ENCODE results near the gene RCAN1. TPM values are rescaled to one million over a fixed set of nuclear protein-coding genes. Genes with fewer than 3 reads are reported as not detected.

The RCAN1 gene
- total RNA-seq, 1 donor from 2014 or later, result 12.5 TPM

DNA sequence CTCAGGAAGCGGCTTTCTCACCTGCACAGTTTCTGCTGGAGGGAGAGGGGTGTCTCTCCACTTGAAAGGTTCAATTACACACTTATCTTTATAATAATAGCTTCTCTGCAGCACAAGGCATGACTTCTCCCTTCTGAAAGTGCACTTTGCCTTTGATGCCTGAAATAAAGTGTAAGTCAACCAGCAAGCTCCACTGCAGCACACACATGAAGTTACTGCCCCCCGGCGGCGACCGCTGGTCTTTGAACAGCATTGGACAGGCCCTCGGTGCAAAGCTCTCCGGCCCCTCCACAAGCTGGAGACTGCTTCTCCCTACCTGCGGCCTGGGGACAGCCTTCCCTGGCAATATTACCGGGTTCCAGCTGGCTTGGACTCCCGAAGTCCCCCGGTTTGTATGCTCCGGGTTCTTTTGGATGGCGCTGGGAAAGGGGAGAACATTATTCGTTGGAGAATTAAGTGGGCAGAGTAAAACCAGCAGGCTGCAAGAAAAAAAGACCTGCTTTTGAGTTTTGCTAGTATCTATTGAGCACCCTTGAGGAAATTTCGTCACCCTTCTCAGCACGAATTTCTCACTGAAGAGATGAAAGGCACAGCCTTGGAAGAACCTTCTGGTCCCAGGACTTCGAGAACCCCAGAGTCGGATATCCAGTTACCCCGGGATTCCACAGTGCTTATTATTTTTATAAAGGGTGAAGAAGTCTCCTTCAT lies 11.8 kb downstream of the RCAN1 start:
- no peak overlapping the region for H3K4me3 ChIP-seq
- H3K9me3 ChIP-seq, result no peaks in the 10 kb centered on the region
- TF ChIP-seq, protein P1, sequence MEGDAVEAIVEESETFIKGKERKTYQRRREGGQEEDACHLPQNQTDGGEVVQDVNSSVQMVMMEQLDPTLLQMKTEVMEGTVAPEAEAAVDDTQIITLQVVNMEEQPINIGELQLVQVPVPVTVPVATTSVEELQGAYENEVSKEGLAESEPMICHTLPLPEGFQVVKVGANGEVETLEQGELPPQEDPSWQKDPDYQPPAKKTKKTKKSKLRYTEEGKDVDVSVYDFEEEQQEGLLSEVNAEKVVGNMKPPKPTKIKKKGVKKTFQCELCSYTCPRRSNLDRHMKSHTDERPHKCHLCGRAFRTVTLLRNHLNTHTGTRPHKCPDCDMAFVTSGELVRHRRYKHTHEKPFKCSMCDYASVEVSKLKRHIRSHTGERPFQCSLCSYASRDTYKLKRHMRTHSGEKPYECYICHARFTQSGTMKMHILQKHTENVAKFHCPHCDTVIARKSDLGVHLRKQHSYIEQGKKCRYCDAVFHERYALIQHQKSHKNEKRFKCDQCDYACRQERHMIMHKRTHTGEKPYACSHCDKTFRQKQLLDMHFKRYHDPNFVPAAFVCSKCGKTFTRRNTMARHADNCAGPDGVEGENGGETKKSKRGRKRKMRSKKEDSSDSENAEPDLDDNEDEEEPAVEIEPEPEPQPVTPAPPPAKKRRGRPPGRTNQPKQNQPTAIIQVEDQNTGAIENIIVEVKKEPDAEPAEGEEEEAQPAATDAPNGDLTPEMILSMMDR (IDR thresholded peaks at IDR 0.05), result peak; percentile 67 to 85 (median 78)
- no peaks in the 10 kb centered on the region for H3K36me3 ChIP-seq
- no peak overlapping the region for H3K27ac ChIP-seq
- DNase-seq (ENCODE audit: low spot score in 2 of 2), result peak; percentile 49 to 91
- intact Hi-C loops (cut with DNase I), result loop anchor here (1.0 to 5.0 kb wide), 2 partner anchors 81 to 93 kb away; no protein-coding TSS in a partner anchor
- no peaks in the 10 kb centered on the region for H3K27me3 ChIP-seq
- H3K4me1 ChIP-seq, result peaks cover 0 to 5% of the 10 kb centered on the region in 2 donors

DNA sequence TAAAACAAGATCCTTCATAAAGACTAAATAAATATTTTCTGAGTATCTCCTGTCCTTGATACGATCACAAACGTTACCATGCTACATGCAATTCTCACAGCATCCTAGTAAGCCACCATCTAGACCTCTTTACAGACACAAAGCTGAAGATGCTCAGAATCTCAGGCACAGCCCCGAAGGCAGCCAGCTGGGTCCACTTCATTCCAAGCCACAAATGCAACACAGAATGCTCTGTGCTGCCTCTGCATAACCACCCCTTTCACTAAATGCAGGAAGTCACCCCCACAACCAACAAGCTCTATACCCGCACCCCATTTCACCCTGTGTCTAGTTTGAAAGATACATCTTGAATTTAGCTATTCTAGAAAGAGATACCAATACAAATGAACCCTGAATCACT lies 12.9 kb downstream of the RCAN1 start:
- Histone ChIP-seq H3K4me3 (no peak overlapping the region), H3K27ac (no peak overlapping the region), H3K27me3 (no peaks in the 10 kb centered on the region), H3K9me3 (no peaks in the 10 kb centered on the region), H3K36me3 (no peaks in the 10 kb centered on the region), H3K4me1 (peaks cover 0 to 5% of the 10 kb centered on the region in 2 donors)
- no peak for DNase-seq (ENCODE audit: low spot score in 2 of 2)
- intact Hi-C loops (cut with DNase I), result loop anchor here (5.0 kb wide), 1 partner anchor 80 kb away; no protein-coding TSS in a partner anchor
- TF ChIP-seq, protein P1 (IDR thresholded peaks at IDR 0.05), result no peak

DNA sequence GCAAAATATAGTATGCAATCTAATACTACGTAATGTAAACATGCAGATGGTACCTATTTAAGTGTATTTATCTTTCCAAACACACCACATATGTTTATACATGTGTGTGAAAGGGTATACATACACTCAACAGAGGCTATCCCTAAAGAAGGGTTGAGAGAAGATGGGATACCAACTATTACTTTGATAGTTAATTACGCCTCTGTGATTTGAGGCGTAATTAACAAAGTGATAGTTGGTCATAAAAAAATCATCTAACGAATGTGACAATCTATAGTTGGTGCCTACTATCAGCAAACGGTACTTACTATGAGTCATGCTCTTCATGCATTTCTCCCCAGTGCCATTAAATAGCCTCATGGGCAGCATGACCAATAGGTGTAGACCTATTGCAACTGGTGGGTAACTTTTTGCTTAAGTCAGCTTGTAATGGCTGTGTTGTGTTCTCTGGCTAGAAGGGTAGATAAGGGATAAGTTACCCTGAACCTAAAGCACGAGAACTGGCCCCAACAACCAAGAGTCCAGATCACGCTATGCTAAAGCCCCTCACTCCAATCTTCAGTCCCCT lies 15.3 kb downstream of the RCAN1 start:
- no peak overlapping the region for H3K27ac ChIP-seq
- no peaks in the 10 kb centered on the region for H3K27me3 ChIP-seq
- H3K9me3 ChIP-seq, result no peaks in the 10 kb centered on the region
- H3K36me3 ChIP-seq, result no peaks in the 10 kb centered on the region
- no peak overlapping the region for H3K4me3 ChIP-seq
- no peak for DNase-seq (ENCODE audit: low spot score in 2 of 2)
- intact Hi-C loops (cut with DNase I), result loop anchor here (5.0 kb wide), 1 partner anchor 77 kb away; no protein-coding TSS in a partner anchor
- H3K4me1 ChIP-seq, result peaks cover 0 to 5% of the 10 kb centered on the region in 2 donors
- TF ChIP-seq, protein P1 (IDR thresholded peaks at IDR 0.05), result no peak

DNA sequence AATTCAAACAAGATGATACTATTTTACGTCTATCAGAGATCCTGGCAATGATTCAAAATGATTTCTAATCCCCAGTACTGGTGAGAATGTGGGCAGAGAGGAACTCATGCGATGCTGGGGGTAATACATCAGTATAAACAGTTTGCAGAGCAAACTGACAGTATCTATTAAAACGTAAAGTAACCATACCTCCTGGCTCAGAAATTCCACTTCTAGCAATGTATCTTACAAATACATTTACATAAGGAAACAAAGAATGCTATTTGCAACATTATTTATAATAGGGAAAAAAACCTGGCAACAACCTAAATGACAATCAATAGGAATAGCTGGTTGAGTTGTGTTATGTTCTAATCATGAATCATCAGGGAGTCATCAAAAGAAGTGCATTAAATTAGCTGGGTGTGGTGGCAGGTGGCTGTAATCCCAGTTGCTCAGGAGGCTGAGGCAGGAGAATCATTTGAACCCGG lies 15.9 kb downstream of the RCAN1 start:
- no peaks in the 10 kb centered on the region for H3K9me3 ChIP-seq
- DNase-seq (ENCODE audit: low spot score in 2 of 2), result no peak
- no peaks in the 10 kb centered on the region for H3K27me3 ChIP-seq
- H3K4me1 ChIP-seq, result peaks cover 0 to 5% of the 10 kb centered on the region in 2 donors
- intact Hi-C loops (cut with DNase I), result no loop called here
- H3K4me3 ChIP-seq, result no peak overlapping the region
- H3K36me3 ChIP-seq, result no peaks in the 10 kb centered on the region
- TF ChIP-seq, protein P1 (IDR thresholded peaks at IDR 0.05), result no peak
- no peak overlapping the region for H3K27ac ChIP-seq

DNA sequence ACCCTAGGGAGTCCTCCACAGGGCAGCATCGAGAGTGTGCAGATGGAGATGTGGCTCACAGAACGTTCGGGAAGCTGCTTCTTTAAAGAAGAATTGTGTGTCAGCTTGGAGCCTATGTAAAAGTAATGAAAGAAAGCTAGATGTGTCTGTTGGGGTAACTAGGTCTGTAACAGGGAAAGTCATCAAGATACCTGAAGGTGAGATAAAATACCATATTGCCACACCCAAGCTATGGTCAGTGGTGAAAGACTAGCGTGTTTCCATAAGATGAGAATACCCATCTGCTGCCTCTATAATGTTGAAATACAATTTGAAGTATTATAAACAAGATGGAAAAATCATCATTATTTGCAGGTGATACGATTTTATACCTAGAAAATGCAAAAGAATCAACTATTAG lies 17.5 kb downstream of the RCAN1 start:
- TF ChIP-seq, protein P1 (IDR thresholded peaks at IDR 0.05), result no peak
- intact Hi-C loops (cut with DNase I), result no loop called here
- H3K27ac ChIP-seq, result no peak overlapping the region

More for the DNA sequence above, 17.5 kb downstream of the RCAN1 start:
- Histone ChIP-seq H3K36me3 (no peaks in the 10 kb centered on the region), H3K9me3 (no peaks in the 10 kb centered on the region), H3K27me3 (no peaks in the 10 kb centered on the region), H3K4me1 (peaks cover 0 to 8% of the 10 kb centered on the region in 2 donors), H3K4me3 (no peak overlapping the region)
- no peak for DNase-seq (ENCODE audit: low spot score in 2 of 2)
